Stimulated activated CD8-positive, alpha-beta memory T cell treated with anti-CD3 and anti-CD28 coated beads, Interleukin-2, amount 100 ng/mL, for 48 hours (primary cell): ENCODE results near the gene TMC7.

Experiments
- DNase-seq, 2 donors: peaks; one replicate each; pipeline ENCODE4 v3.0.0-alpha.2; 2020; ENCODE audit warnings: low read depth in 2 of 2

TMC7 gene

GRCh38 chr16:19088341-19088916, 104.7 kb downstream of the TMC7 start:
- no peak for DNase-seq

GRCh38 chr16:19089410-19089955, 105.7 kb downstream of the TMC7 start:
- DNase-seq, result no peak

- no peak for DNase-seq
Observed at GRCh38 chr16:19090916-19091315, 107.2 kb downstream of the TMC7 start.

GRCh38 chr16:19092653-19093410, 109.1 kb downstream of the TMC7 start:
- no peak for DNase-seq

GRCh38 chr16:19093631-19094541, 110.2 kb downstream of the TMC7 start:
- no peak for DNase-seq

- no peak for DNase-seq
Observed at GRCh38 chr16:19094542-19095365, 111.0 kb downstream of the TMC7 start.

- DNase-seq, result no peak
Observed at GRCh38 chr16:19095654-19096053, 111.9 kb downstream of the TMC7 start.

- DNase-seq, result no peak
Observed at GRCh38 chr16:19098173-19098572, 114.4 kb downstream of the TMC7 start.

GRCh38 chr16:19102187-19102872, 118.6 kb downstream of the TMC7 start:
- no peak for DNase-seq

GRCh38 chr16:19104607-19105006, 120.9 kb downstream of the TMC7 start:
- no peak for DNase-seq

GRCh38 chr16:19105131-19105530, 121.4 kb downstream of the TMC7 start:
- no peak for DNase-seq

GRCh38 chr16:19105891-19106624, 122.3 kb downstream of the TMC7 start:
- DNase-seq, result no peak

GRCh38 chr16:19106625-19107020, 122.9 kb downstream of the TMC7 start:
- no peak for DNase-seq

- DNase-seq, result no peak
Observed at GRCh38 chr16:19108409-19109287, 124.9 kb downstream of the TMC7 start.

- no peak for DNase-seq
Observed at GRCh38 chr16:19109288-19109664, 125.5 kb downstream of the TMC7 start.

- DNase-seq, result no peak
Observed at GRCh38 chr16:19110537-19111360, 127.0 kb downstream of the TMC7 start.

GRCh38 chr16:19112099-19112407, 128.3 kb downstream of the TMC7 start:
- no peak for DNase-seq
